GM19351 (cell line): Measurements from ENCODE around the gene CNKSR3.

Source experiments
- ATAC-seq: cut with Tn5 transposase; IDR thresholded peaks from one replicate; pipeline ENCODE4 v1.9.1; 2021; ENCODE audit warnings: mild to moderate bottlenecking, moderate library complexity; ENCODE audit not compliant: unreplicated experiment

The CNKSR3 gene

GRCh38 chr6:154481521-154482013, 28.9 kb downstream of the CNKSR3 start:
- no peak for ATAC-seq

GRCh38 chr6:154479771-154480639, 30.5 kb downstream of the CNKSR3 start:
- no peak for ATAC-seq

GRCh38 chr6:154479351-154479769, 31.1 kb downstream of the CNKSR3 start:
- ATAC-seq: no peak

- ATAC-seq: no peak
These were observed 31.8 kb downstream of the CNKSR3 start for GRCh38 chr6:154478701-154479060.

GRCh38 chr6:154478021-154478700, 32.3 kb downstream of the CNKSR3 start:
- no peak for ATAC-seq

GRCh38 chr6:154476494-154476893, 34.0 kb downstream of the CNKSR3 start:
- ATAC-seq: no peak

- ATAC-seq: no peak
These were observed 35.6 kb downstream of the CNKSR3 start for GRCh38 chr6:154474648-154475428.

- ATAC-seq: no peak
These were observed 37.2 kb downstream of the CNKSR3 start for GRCh38 chr6:154473324-154473723.

GRCh38 chr6:154471609-154472362, 38.7 kb downstream of the CNKSR3 start:
- no peak for ATAC-seq

GRCh38 chr6:154469306-154469935, 41.1 kb downstream of the CNKSR3 start:
- ATAC-seq: no peak

GRCh38 chr6:154468760-154469159, 41.7 kb downstream of the CNKSR3 start:
- no peak for ATAC-seq

GRCh38 chr6:154466971-154467679, 43.4 kb downstream of the CNKSR3 start:
- ATAC-seq: no peak

GRCh38 chr6:154466139-154466538, 44.3 kb downstream of the CNKSR3 start:
- no peak for ATAC-seq

GRCh38 chr6:154463573-154464419, 46.7 kb downstream of the CNKSR3 start:
- no peak for ATAC-seq

GRCh38 chr6:154462425-154462824, 48.1 kb downstream of the CNKSR3 start:
- ATAC-seq: no peak

GRCh38 chr6:154461348-154461747, 49.1 kb downstream of the CNKSR3 start:
- no peak for ATAC-seq

- no peak for ATAC-seq
These were observed 50.0 kb downstream of the CNKSR3 start for GRCh38 chr6:154460306-154461071.

GRCh38 chr6:154459513-154459912, 51.0 kb downstream of the CNKSR3 start:
- ATAC-seq: no peak
